Endothelial cell of umbilical vein (primary cell): Measurements from ENCODE around the gene TMUB2. TPM values are rescaled to one million over a fixed set of nuclear protein-coding genes. Genes with fewer than 3 reads are reported as not detected.

Experiments
- BruUV-seq: library from RNA; stranded (reverse); fragments of 400-500 nt; replicated peaks from 2 replicates; lab custom pipeline; 2021; lab: Mats Ljungman, UMichigan
- CTCF ChIA-PET: fragments of 300-600, 350-600 bp; sonication (Branson Sonifier 250); formaldehyde crosslinking; loops from one replicate; lab custom pipeline; 2021; ENCODE audit warnings: antibody characterized with exemption, inconsistent platforms; lab: Charles Lee
- POLR2A ChIA-PET: fragments of 300-600, 350-600 bp; sonication (Branson Sonifier 250); formaldehyde crosslinking; loops from one replicate; lab custom pipeline; 2021; ENCODE audit warnings: antibody characterized with exemption, inconsistent platforms; lab: Charles Lee
- DNase-seq: peaks from one replicate; pipeline ENCODE4 v3.0.0-alpha.2; 2011; ENCODE audit warnings: low read depth, low spot score
- FAIRE-seq: peaks from 2 replicates; lab custom pipeline; 2011; peaks lifted over from hg19 to GRCh38; lab: Jason Lieb, UNC
- H2AFZ ChIP-seq: 2 replicates; pipeline ENCODE4 v1.6.0; 2012; ENCODE audit warnings: low read depth, low read length, control low read depth, inconsistent platforms
- H3K27ac ChIP-seq: 2 replicates; pipeline ENCODE4 v1.5.1; 2011; ENCODE audit warnings: low read depth, mild to moderate bottlenecking, control low read depth, low read length, moderate library complexity; ENCODE audit not compliant: insufficient read depth
- H3K27me3 ChIP-seq, 2 experiments: 2 replicates each; pipeline versions ENCODE4 v1.6.0 to v1.6.1; 2011; ENCODE audit warnings: low read length in 2 of 2, mixed read lengths in 1 of 2; ENCODE audit not compliant: control insufficient read depth in 2 of 2, insufficient read depth in 2 of 2
- H3K36me3 ChIP-seq, 2 experiments: 2 replicates in 1 of 2; 3 replicates in 1 of 2; pipeline ENCODE4 v1.5.1; 2011; ENCODE audit warnings: low read length in 2 of 2, mild to moderate bottlenecking in 1 of 2, moderate library complexity in 1 of 2; ENCODE audit not compliant: control insufficient read depth in 2 of 2, insufficient read depth in 2 of 2; ENCODE audit errors: extremely low read depth in 1 of 2
- H3K4me1 ChIP-seq: 3 replicates; pipeline ENCODE4 v1.5.1; 2011; ENCODE audit warnings: mild to moderate bottlenecking, low read length; ENCODE audit not compliant: control insufficient read depth, insufficient read depth; ENCODE audit errors: extremely low read depth
- H3K4me2 ChIP-seq: 2 replicates; pipeline ENCODE4 v1.6.1; 2011; ENCODE audit warnings: low read length, control low read depth, mixed read lengths; ENCODE audit not compliant: insufficient read depth
- H3K4me3 ChIP-seq, 3 experiments: fragments of 200-600 bp in 1 of 3; sonication (generic), shearing (Covaris generic) in 1 of 3; replicated peaks in 1 of 3; 2 replicates each; pipeline ENCODE4 v1.5.1; 2011 to 2016; ENCODE audit warnings: control low read depth in 3 of 3, low read length in 3 of 3, mild to moderate bottlenecking in 2 of 3, inconsistent platforms in 1 of 3, low read depth in 1 of 3, moderate library complexity in 1 of 3; ENCODE audit not compliant: insufficient read depth in 1 of 3
- H3K79me2 ChIP-seq: 2 replicates; pipeline ENCODE4 v1.6.0; 2012; ENCODE audit warnings: low read length, inconsistent platforms; ENCODE audit not compliant: control insufficient read depth, insufficient read depth
- H3K9ac ChIP-seq: replicated peaks from 2 replicates; pipeline ENCODE3; 2011; ENCODE audit warnings: low read length, control low read depth; ENCODE audit not compliant: insufficient read depth; ENCODE audit errors: extremely low read depth
- H3K9me1 ChIP-seq: replicated peaks from 3 replicates; pipeline ENCODE4 v1.6.0; 2011; ENCODE audit warnings: mild to moderate bottlenecking, low read length; ENCODE audit not compliant: control insufficient read depth, insufficient read depth; ENCODE audit errors: extremely low read depth
- H3K9me3 ChIP-seq: replicated peaks from 2 replicates; pipeline ENCODE4 v1.5.1; 2012; ENCODE audit warnings: low read length, inconsistent platforms; ENCODE audit not compliant: control insufficient read depth, insufficient read depth
- H4K20me1 ChIP-seq: replicated peaks from 2 replicates; pipeline ENCODE3; 2011; ENCODE audit warnings: mild to moderate bottlenecking, low read length; ENCODE audit not compliant: control insufficient read depth, insufficient read depth; ENCODE audit errors: extremely low read depth
- CTCF ChIP-seq, 2 donors: IDR thresholded peaks; 1 replicate in 1 of 2; 2 replicates in 1 of 2; pipeline ENCODE4 v1.5.1; 2011; ENCODE audit warnings: low read length in 2 of 2, mild to moderate bottlenecking in 2 of 2, moderate library complexity in 2 of 2, control low read depth in 1 of 2, inconsistent platforms in 1 of 2, low read depth in 1 of 2; ENCODE audit not compliant: insufficient read depth in 1 of 2; ENCODE audit errors: extremely low read depth in 1 of 2
- EZH2 ChIP-seq: IDR thresholded peaks from 2 replicates; pipeline ENCODE4 v1.6.1; 2012; ENCODE audit warnings: borderline replicate concordance, low read depth, mild to moderate bottlenecking, moderate library complexity, low read length, inconsistent platforms; ENCODE audit not compliant: severe bottlenecking
- FOS ChIP-seq: IDR thresholded peaks from 2 replicates; pipeline ENCODE4 v1.6.1; 2011; ENCODE audit warnings: mild to moderate bottlenecking, low read length, moderate library complexity, borderline replicate concordance; ENCODE audit not compliant: insufficient read depth
- MYC ChIP-seq: IDR thresholded peaks from one replicate; pipeline ENCODE4 v1.6.1; 2011; ENCODE audit warnings: mild to moderate bottlenecking, low read depth, low read length
- POLR2A ChIP-seq: IDR thresholded peaks from 2 replicates; pipeline ENCODE4 v1.6.1; 2012; ENCODE audit warnings: low read depth, mild to moderate bottlenecking, control low read depth, low read length
- POLR2AphosphoS5 ChIP-seq: IDR thresholded peaks from 2 replicates; pipeline ENCODE4 v1.6.1; 2012; ENCODE audit warnings: low read depth, mild to moderate bottlenecking, control low read depth, low read length, moderate library complexity; ENCODE audit not compliant: insufficient read depth
- dilution Hi-C: fragments of 300-500 bp; cut with MboI; formaldehyde crosslinking; loops from one replicate; pipeline ENCODE4 v1.15.0; 2019; ENCODE audit warnings: low sequenced_read_pairs; ENCODE audit not compliant: extremely low pct_ligation_motif_present
- intact Hi-C: fragments of 100-400 bp; cut with micrococcal nuclease; formaldehyde crosslinking; loops from one replicate; pipeline ENCODE4 v1.10.0; 2022
- polyA plus RNA-seq, 4 experiments: library from polyadenylated mRNA; depleted of rRNA in 3 of 4; stranded (reverse) in 3 of 4; unstranded in 1 of 4; fragments of >200 nt; gene quantifications; 2 replicates each; pipeline versions ENCODE4 v1.2.1 to v1.2.3, GENCODE V29; 2011 to 2012; ENCODE audit warnings: missing spikeins in 1 of 4
- total RNA-seq: library from RNA; stranded (reverse); gene quantifications from 2 replicates; pipeline ENCODE4 v1.2.3, GENCODE V29; 2021

Gene TMUB2
- total and polyA plus RNA-seq, 2 donors (not counting 3 experiments of a cell fraction or from before 2014, with no cell fraction given), result 43.6 to 72.5 TPM

GRCh38 chr17:44146375-44147346 is 40.1 kb upstream of the TMUB2 start:
- H3K27me3 ChIP-seq, result no peaks in the 10 kb centered on the region
- intact Hi-C loops, result no loop called here
- no peak overlapping the region for H3K4me3 ChIP-seq
- dilution Hi-C loops, result no loop called here
- ChIA-PET CTCF (interaction anchor here (0.8 to 1.3 kb wide), 2 partner anchors 22 to 203 kb away, joined by 3 to 6 read pairs; no protein-coding TSS in a partner anchor), POLR2A (no interaction called here)
- no TSS peak for BruUV-seq
- peaks cover 20% of the 10 kb centered on the region for H3K79me2 ChIP-seq
- H3K9me3 ChIP-seq, result no peaks in the 10 kb centered on the region
- peaks cover 7% of the 10 kb centered on the region for H3K4me1 ChIP-seq
- H2AFZ ChIP-seq, result no peak overlapping the region
- no peak overlapping the region for H3K4me2 ChIP-seq
- H3K27ac ChIP-seq, result no peak overlapping the region
- no peak overlapping the region for H3K9ac ChIP-seq
- H4K20me1 ChIP-seq, result no peaks in the 10 kb centered on the region
- no peak for FAIRE-seq
- no peak for TF ChIP-seq POLR2A
- TF ChIP-seq CTCF (IDR thresholded peaks at IDR 0.05; ENCODE audit: extremely low read depth in 1 of 2, insufficient read depth in 1 of 2, low read depth in 1 of 2, low read length in 2 of 2), result no peak
- TF ChIP-seq FOS, result no peak
- no peak for TF ChIP-seq POLR2AphosphoS5
- TF ChIP-seq EZH2, result no peak
- TF ChIP-seq MYC, result no peak
- no peaks in the 10 kb centered on the region for H3K9me1 ChIP-seq
- peaks cover 2% of the 10 kb centered on the region in 2 experiments for H3K36me3 ChIP-seq
- DNase-seq, result no peak
